ENCODE results near the gene ABCC1. TPM values are rescaled to one million over a fixed set of nuclear protein-coding genes. Genes with fewer than 3 reads are reported as not detected.
"Not testable (repeated sequence)": the region's sequence is repeated elsewhere in the genome, so short reads cannot be mapped to it uniquely, and the experiment has no call there.

Gene ABCC1
- total and polyA plus RNA-seq, 2 of the 8 experiments (the other 6 are each of a cell fraction or from before 2014, with no cell fraction given), result 42.6 to 66.8 TPM

DNA sequence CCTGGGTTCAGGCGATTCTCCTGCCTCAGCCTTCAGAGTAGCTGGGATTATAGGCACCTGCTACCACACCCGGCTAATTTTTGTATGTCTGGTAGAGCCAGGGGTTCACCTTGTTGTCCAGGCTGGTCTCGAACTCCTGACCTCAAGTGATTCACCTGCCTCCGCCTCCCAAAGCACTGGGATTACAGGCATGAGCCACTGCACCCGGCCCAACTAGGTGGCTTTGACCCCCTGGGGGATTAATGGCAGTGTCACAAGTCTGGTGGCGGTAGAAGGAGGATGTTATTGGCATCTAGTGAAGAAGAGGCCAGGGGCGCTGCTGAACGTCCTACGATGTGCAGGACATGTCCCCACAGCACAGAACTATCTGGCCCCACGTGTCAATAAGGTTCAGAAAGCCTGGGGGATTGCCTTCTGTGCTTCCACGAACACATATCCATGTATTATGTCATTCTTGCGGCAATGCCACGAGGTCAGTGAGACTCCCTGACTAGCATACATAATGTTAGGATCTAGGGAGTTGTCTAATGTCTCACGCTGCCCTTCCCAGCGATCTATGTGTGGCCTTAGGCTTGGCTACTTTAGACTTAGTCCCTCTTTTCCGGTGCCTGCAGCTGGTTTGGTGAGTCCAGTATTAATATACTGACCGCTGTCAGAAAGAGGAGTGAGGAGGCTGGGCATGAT, 198.0 kb downstream of the ABCC1 start (continued):
- TF ChIP-seq TAF1 (IDR thresholded peaks at IDR 0.05; ENCODE audit: low read depth, low read length), result no peak
- TF ChIP-seq, protein P1, sequence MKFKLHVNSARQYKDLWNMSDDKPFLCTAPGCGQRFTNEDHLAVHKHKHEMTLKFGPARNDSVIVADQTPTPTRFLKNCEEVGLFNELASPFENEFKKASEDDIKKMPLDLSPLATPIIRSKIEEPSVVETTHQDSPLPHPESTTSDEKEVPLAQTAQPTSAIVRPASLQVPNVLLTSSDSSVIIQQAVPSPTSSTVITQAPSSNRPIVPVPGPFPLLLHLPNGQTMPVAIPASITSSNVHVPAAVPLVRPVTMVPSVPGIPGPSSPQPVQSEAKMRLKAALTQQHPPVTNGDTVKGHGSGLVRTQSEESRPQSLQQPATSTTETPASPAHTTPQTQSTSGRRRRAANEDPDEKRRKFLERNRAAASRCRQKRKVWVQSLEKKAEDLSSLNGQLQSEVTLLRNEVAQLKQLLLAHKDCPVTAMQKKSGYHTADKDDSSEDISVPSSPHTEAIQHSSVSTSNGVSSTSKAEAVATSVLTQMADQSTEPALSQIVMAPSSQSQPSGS (IDR thresholded peaks at IDR 0.05; ENCODE audit: low read length), result no peak
- no peak for TF ChIP-seq BACH1 (IDR thresholded peaks at IDR 0.05; ENCODE audit: low read length)
- no peak for TF ChIP-seq RNF2 (IDR thresholded peaks at IDR 0.05; ENCODE audit: borderline replicate concordance, low read depth, low read length, missing control alignments, poor library complexity, severe bottlenecking)
- no peak for TF ChIP-seq KDM5A (IDR thresholded peaks at IDR 0.05; ENCODE audit: low read length)
- no peak for TF ChIP-seq CEBPB (IDR thresholded peaks at IDR 0.05; ENCODE audit: low read depth, low read length)
- TF ChIP-seq SRF (IDR thresholded peaks at IDR 0.05; ENCODE audit: low read depth, low read length), result no peak

DNA sequence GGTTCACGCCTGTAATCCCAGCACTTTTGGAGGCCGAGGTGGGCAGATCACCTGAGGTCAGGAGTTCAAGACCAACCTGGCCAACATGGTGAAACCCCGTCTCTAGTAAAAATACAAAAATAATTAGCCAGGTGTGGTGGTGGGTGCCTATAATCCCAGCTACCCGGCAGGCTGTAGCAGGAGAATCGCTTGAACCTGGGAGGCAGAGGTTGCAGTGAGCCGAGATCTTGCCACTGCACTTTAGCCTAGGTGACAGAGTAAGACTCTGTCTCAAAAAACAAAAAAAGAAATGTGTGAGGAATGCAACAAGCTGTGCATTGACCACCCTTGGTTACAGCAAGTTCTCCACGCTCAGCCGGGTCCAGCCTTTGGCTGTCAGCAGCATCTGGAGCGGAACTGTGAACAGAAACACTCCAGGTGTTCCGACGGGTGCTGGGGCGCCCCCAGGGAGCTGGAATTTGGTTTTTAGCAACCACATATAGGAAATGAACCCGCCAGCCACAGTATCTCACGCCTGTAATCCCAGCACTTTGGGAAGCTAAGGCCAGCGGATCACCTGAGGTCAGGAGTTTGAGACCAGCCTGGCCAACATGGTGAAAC, 198.7 kb downstream of the ABCC1 start:
- H3K23me2 ChIP-seq (ENCODE audit: low read depth, low read length); H3K36me3 ChIP-seq (ENCODE audit: control insufficient read depth in 2 of 4, insufficient read depth in 4 of 4, low read length in 3 of 4); FAIRE-seq; H3K79me2 ChIP-seq (ENCODE audit: control insufficient read depth in 1 of 2, insufficient read depth in 2 of 2, low read length in 2 of 2); H3K4me2 ChIP-seq (ENCODE audit: insufficient read depth in 1 of 2, low read depth in 2 of 2, low read length in 2 of 2); H3K23ac ChIP-seq (ENCODE audit: insufficient read length); H4K20me1 ChIP-seq (replicated peaks in 1 of 2; ENCODE audit: control insufficient read depth in 1 of 2, insufficient read depth in 2 of 2, low read length in 2 of 2); H3K4me3 ChIP-seq (ENCODE audit: extremely low read depth in 1 of 4, insufficient read depth in 2 of 4, low read depth in 3 of 4, low read length in 4 of 4); H3K18ac ChIP-seq (ENCODE audit: extremely low read depth, low read length); H3K27ac ChIP-seq (ENCODE audit: low read depth, low read length); H3K9ac ChIP-seq (replicated peaks in 1 of 4; ENCODE audit: extremely low read depth in 1 of 4, low read depth in 3 of 4, low read length in 3 of 4); H3K27me3 ChIP-seq (replicated peaks in 1 of 4; ENCODE audit: control insufficient read depth in 3 of 4, extremely low read depth in 1 of 4, insufficient read depth in 3 of 4, low read length in 3 of 4); H2BK20ac ChIP-seq (ENCODE audit: low read length); H2BK5ac ChIP-seq (ENCODE audit: low read depth, low read length); H3K14ac ChIP-seq (ENCODE audit: insufficient read length); H4K5ac ChIP-seq (ENCODE audit: insufficient read length, low read depth, low read length); H4K91ac ChIP-seq (replicated peaks; ENCODE audit: insufficient read length, low read length); H2BK120ac ChIP-seq (replicated peaks; ENCODE audit: low read depth, low read length); H2BK15ac ChIP-seq (ENCODE audit: low read length); H3K9me3 ChIP-seq (ENCODE audit: insufficient read depth in 2 of 2, low read depth in 1 of 2, low read length in 1 of 2); H4K8ac ChIP-seq (ENCODE audit: extremely low read depth, insufficient read depth, low read length); H3K56ac ChIP-seq (replicated peaks; ENCODE audit: insufficient read length, low read depth, low read length); H2BK12ac ChIP-seq (ENCODE audit: low read depth, low read length); DNase-seq (ENCODE audit: low read depth in 1 of 2, low spot score in 2 of 2); H3K79me1 ChIP-seq (ENCODE audit: low read depth, low read length); H3K4ac ChIP-seq (replicated peaks; ENCODE audit: insufficient read length, low read depth, low read length); H2AK5ac ChIP-seq (ENCODE audit: low read depth, low read length); H2AFZ ChIP-seq (ENCODE audit: low read length); POLR2A ChIA-PET (ENCODE audit: partially characterized antibody); H3K4me1 ChIP-seq (replicated peaks in 1 of 4; ENCODE audit: control insufficient read depth in 3 of 4, insufficient read depth in 4 of 4, low read length in 3 of 4): not testable (repeated sequence)
- 90% methylated on average over 15 of the region's 15 CpGs; no CpG with 5 or more reads in 1 of the 2 experiments for WGBS, 2 experiments (ENCODE audit: extremely low coverage in 1 of 2, insufficient coverage in 1 of 2, insufficient read length in 1 of 2, insufficient replicate concordance in 2 of 2, low coverage in 1 of 2, low lambda C conversion rate in 2 of 2, missing lambda C conversion rate in 1 of 2)
- CTCF ChIA-PET (ENCODE audit: partially characterized antibody), result interaction anchor here (0.6 to 3.1 kb wide), 4 partner anchors 34 to 332 kb away, joined by 3 to 11 read pairs (median 3); no protein-coding TSS in a partner anchor
